Keratinocyte (primary cell): ENCODE results near the gene BTRC.

ENCODE experiments used
- EZH2 ChIP-seq: IDR thresholded peaks from one replicate; pipeline ENCODE4 v1.6.1; 2012; ENCODE audit warnings: inconsistent platforms, mild to moderate bottlenecking, low read length, moderate library complexity
- TF ChIP-seq, protein P1 (sequence below), 3 experiments: IDR thresholded peaks in 1 of 3; conservative IDR thresholded peaks in 1 of 3; optimal IDR thresholded peaks in 1 of 3; 2 replicates in 2 of 3; 3 replicates in 1 of 3; pipeline versions ENCODE3 to v1.5.1; 2011; ENCODE audit warnings: low read length in 3 of 3, mild to moderate bottlenecking in 3 of 3, moderate library complexity in 2 of 3, control low read depth in 1 of 3, inconsistent platforms in 1 of 3; ENCODE audit not compliant: insufficient read depth in 2 of 3; ENCODE audit errors: extremely low read depth in 1 of 3

DNA sequence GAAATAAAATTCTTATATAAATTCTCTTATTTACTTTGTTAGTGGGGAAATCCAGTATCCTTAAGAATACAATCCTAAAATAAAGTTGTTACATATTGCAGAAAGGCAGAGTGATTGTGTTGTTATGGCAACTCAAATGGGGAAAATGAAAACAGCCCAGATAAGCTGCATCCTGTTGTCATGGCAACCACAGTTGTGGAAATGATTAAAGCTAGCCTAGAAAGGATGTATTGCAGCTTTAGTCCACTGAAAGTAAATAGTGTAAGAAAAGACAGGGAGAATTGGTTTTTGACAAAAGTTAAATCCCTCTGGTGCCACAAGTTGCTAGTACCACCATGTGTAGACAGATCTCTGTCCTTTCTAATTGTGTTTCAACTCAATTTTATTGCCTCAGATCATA is 43.2 kb downstream of the BTRC start:
- TF ChIP-seq, protein P1, sequence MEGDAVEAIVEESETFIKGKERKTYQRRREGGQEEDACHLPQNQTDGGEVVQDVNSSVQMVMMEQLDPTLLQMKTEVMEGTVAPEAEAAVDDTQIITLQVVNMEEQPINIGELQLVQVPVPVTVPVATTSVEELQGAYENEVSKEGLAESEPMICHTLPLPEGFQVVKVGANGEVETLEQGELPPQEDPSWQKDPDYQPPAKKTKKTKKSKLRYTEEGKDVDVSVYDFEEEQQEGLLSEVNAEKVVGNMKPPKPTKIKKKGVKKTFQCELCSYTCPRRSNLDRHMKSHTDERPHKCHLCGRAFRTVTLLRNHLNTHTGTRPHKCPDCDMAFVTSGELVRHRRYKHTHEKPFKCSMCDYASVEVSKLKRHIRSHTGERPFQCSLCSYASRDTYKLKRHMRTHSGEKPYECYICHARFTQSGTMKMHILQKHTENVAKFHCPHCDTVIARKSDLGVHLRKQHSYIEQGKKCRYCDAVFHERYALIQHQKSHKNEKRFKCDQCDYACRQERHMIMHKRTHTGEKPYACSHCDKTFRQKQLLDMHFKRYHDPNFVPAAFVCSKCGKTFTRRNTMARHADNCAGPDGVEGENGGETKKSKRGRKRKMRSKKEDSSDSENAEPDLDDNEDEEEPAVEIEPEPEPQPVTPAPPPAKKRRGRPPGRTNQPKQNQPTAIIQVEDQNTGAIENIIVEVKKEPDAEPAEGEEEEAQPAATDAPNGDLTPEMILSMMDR (optimal IDR thresholded peaks at IDR 0.05 in 1 of 3, IDR thresholded peaks at IDR 0.05 in 1 of 3, conservative IDR thresholded peaks at IDR 0.05 in 1 of 3; ENCODE audit: extremely low read depth in 1 of 3, insufficient read depth in 2 of 3, low read length in 3 of 3), result no peak
- no peak for TF ChIP-seq EZH2
